HCT116 (cell line): ENCODE data around the gene CCDC158. TPM values are rescaled to one million over a fixed set of nuclear protein-coding genes. Genes with fewer than 3 reads are reported as not detected.

ENCODE experiments used
- ATAC-seq: fragments of 200-7000 bp; cut with Tn5 transposase; 2 replicates; pipeline ENCODE4 v1.9.1; 2020; ENCODE audit warnings: mild to moderate bottlenecking, moderate library complexity
- BruUV-seq: library from RNA; stranded (reverse); fragments of 400-500 nt; replicated peaks from 2 replicates; lab custom pipeline; 2021; lab: Mats Ljungman, UMichigan
- CTCF ChIA-PET: fragments of 300-600 bp; sonication (Branson Sonifier 250); formaldehyde crosslinking; loops from one replicate; lab custom pipeline; 2021; ENCODE audit warnings: antibody characterized with exemption; lab: Charles Lee
- POLR2A ChIA-PET: fragments of 300-600, 350-600 bp; sonication (Branson Sonifier 250); formaldehyde crosslinking; loops from one replicate; lab custom pipeline; 2021; ENCODE audit warnings: antibody characterized with exemption; lab: Charles Lee
- RAD21 ChIA-PET, 2 experiments: fragments of 300-600 bp; sonication (Branson Sonifier 250); formaldehyde crosslinking; loops; one replicate each; lab custom pipeline; 2023; ENCODE audit warnings: low total read pairs in 2 of 2; ENCODE audit not compliant: uncharacterized antibody in 2 of 2, unreplicated experiment in 2 of 2, low non-redundant PET in 1 of 2; lab: Charles Lee
- DNase-seq: peaks from one replicate; pipeline ENCODE4 v3.0.0-alpha.2; 2010; ENCODE audit warnings: low read depth, low spot score
- H2AFZ ChIP-seq: fragments of 200-600 bp; shearing (Covaris generic), sonication (generic); 2 replicates; pipeline ENCODE4 v1.6.1; 2017; ENCODE audit warnings: low read depth, mixed run types, mixed read lengths, antibody characterized with exemption, low read length; ENCODE audit not compliant: poor library complexity, severe bottlenecking
- H3K27ac ChIP-seq: 2 replicates; pipeline ENCODE4 v1.5.1; 2012; ENCODE audit warnings: low read depth, low read length
- H3K27me3 ChIP-seq: fragments of 200-600 bp; sonication (generic); 2 replicates; pipeline ENCODE4 v1.6.1; 2016; ENCODE audit warnings: mixed run types, low read length, mixed read lengths; ENCODE audit not compliant: insufficient read depth
- H3K36me3 ChIP-seq, 2 experiments: fragments of 200-500 bp in 1 of 2; fragments of 200-600 bp in 1 of 2; sonication (Bioruptor generic) in 1 of 2; sonication (generic) in 1 of 2; 2 replicates each; pipeline versions ENCODE4 v1.5.1 to v1.6.1; 2014 to 2016; ENCODE audit warnings: low read length in 2 of 2, inconsistent platforms in 1 of 2, mixed read lengths in 1 of 2, mixed run types in 1 of 2; ENCODE audit not compliant: insufficient read depth in 2 of 2, control insufficient read depth in 1 of 2
- H3K4me1 ChIP-seq, 2 experiments: fragments of 200-600 bp in 1 of 2; sonication (generic) in 1 of 2; 2 replicates each; pipeline versions ENCODE4 v1.5.1 to v1.6.1; 2012 to 2017; ENCODE audit warnings: low read length in 2 of 2, inconsistent platforms in 1 of 2, mild to moderate bottlenecking in 1 of 2, mixed read lengths in 1 of 2, mixed run types in 1 of 2, moderate library complexity in 1 of 2; ENCODE audit not compliant: insufficient read depth in 2 of 2, control insufficient read depth in 1 of 2
- H3K4me2 ChIP-seq: fragments of 200-600 bp; sonication (generic); 2 replicates; pipeline ENCODE4 v1.6.1; 2017; ENCODE audit warnings: mixed run types, low read length, mixed read lengths
- H3K4me3 ChIP-seq, 2 experiments: fragments of 200-600 bp in 1 of 2; sonication (generic) in 1 of 2; replicated peaks in 1 of 2; 2 replicates each; pipeline ENCODE4 v1.5.1; 2011 to 2016; ENCODE audit warnings: low read length in 2 of 2, control low read depth in 1 of 2, low read depth in 1 of 2, mild to moderate bottlenecking in 1 of 2, mixed read lengths in 1 of 2, mixed run types in 1 of 2
- H3K79me2 ChIP-seq: fragments of 200-600 bp; sonication (generic); 2 replicates; pipeline ENCODE4 v1.6.1; 2017; ENCODE audit warnings: mild to moderate bottlenecking, mixed run types, low read length, moderate library complexity, mixed read lengths; ENCODE audit not compliant: insufficient read depth
- H3K9ac ChIP-seq: fragments of 200-600 bp; sonication (generic); 2 replicates; pipeline ENCODE4 v1.6.1; 2016; ENCODE audit warnings: low read length, mixed read lengths
- H3K9me2 ChIP-seq: fragments of 200-600 bp; sonication (generic), shearing (Covaris generic); 2 replicates; pipeline ENCODE4 v1.6.1; 2017; ENCODE audit warnings: mixed run types, mild to moderate bottlenecking, moderate library complexity; ENCODE audit not compliant: insufficient read depth
- H3K9me3 ChIP-seq, 2 experiments: fragments of 200-500 bp in 1 of 2; fragments of 200-600 bp in 1 of 2; sonication (Bioruptor generic) in 1 of 2; sonication (generic) in 1 of 2; 2 replicates each; pipeline ENCODE4 v1.6.1; 2014 to 2017; ENCODE audit warnings: low read length in 2 of 2, mixed read lengths in 2 of 2, inconsistent platforms in 1 of 2, low read depth in 1 of 2, mild to moderate bottlenecking in 1 of 2, mixed run types in 1 of 2, moderate library complexity in 1 of 2; ENCODE audit not compliant: control insufficient read depth in 1 of 2, insufficient read depth in 1 of 2
- H4K20me1 ChIP-seq: fragments of 200-600 bp; sonication (generic), shearing (Covaris generic); 2 replicates; pipeline ENCODE4 v1.6.1; 2017; ENCODE audit warnings: mixed run types, mild to moderate bottlenecking, moderate library complexity; ENCODE audit not compliant: insufficient read depth
- CTCF ChIP-seq, 3 experiments: fragments of 200-600 bp in 1 of 3; sonication (generic) in 1 of 3; IDR thresholded peaks in 2 of 3; conservative IDR thresholded peaks in 1 of 3; 2 replicates each; pipeline ENCODE4 v1.5.1; 2012 to 2017; ENCODE audit warnings: low read depth in 2 of 3, low read length in 2 of 3, antibody characterized with exemption in 1 of 3, borderline replicate concordance in 1 of 3, control low read depth in 1 of 3, mild to moderate bottlenecking in 1 of 3, mixed read lengths in 1 of 3, mixed run types in 1 of 3, moderate library complexity in 1 of 3; ENCODE audit not compliant: insufficient read depth in 1 of 3
- EGR1 ChIP-seq: IDR thresholded peaks from 2 replicates; pipeline ENCODE4 v1.6.1; 2012; ENCODE audit warnings: low read depth
- ELF1 ChIP-seq: IDR thresholded peaks from 2 replicates; pipeline ENCODE4 v1.6.1; 2012; ENCODE audit warnings: low read depth, borderline replicate concordance
- POLR2A ChIP-seq: IDR thresholded peaks from 2 replicates; pipeline ENCODE4 v1.7.0; 2011; ENCODE audit warnings: borderline replicate concordance; ENCODE audit not compliant: insufficient read depth, insufficient read length; ENCODE audit errors: extremely low read depth
- POLR2AphosphoS5 ChIP-seq: IDR thresholded peaks from 2 replicates; pipeline ENCODE4 v1.6.1; 2011; ENCODE audit warnings: mild to moderate bottlenecking, low read depth, low read length, moderate library complexity
- RAD21 ChIP-seq: IDR thresholded peaks from 2 replicates; pipeline ENCODE4 v1.6.1; 2012; ENCODE audit warnings: low read depth, mild to moderate bottlenecking
- SIN3A ChIP-seq: IDR thresholded peaks from 2 replicates; pipeline ENCODE4 v1.6.1; 2012; ENCODE audit warnings: low read depth
- SP1 ChIP-seq: IDR thresholded peaks from 2 replicates; pipeline ENCODE4 v1.6.1; 2012; ENCODE audit warnings: low read depth
- SRF ChIP-seq: IDR thresholded peaks from 2 replicates; pipeline ENCODE4 v1.6.1; 2012; ENCODE audit warnings: low read depth
- YY1 ChIP-seq: IDR thresholded peaks from 2 replicates; pipeline ENCODE4 v1.6.1; 2011; ENCODE audit warnings: low read length, low read depth, moderate library complexity, mild to moderate bottlenecking; ENCODE audit not compliant: insufficient replicate concordance; ENCODE audit errors: extremely low read depth
- ZNF274 ChIP-seq: fragments of 200-500 bp; sonication (Bioruptor generic); IDR thresholded peaks from 2 replicates; pipeline ENCODE4 v1.6.1; 2014; ENCODE audit warnings: mild to moderate bottlenecking, low read depth, low read length, inconsistent platforms
- intact Hi-C: fragments of 100-400 bp; cut with micrococcal nuclease; formaldehyde crosslinking; loops from 2 replicates; pipeline ENCODE4 v1.10.0; 2022
- total RNA-seq: library from RNA; stranded (reverse); gene quantifications from one replicate; pipeline ENCODE4 v1.2.1, GENCODE V29; 2021; ENCODE audit not compliant: unreplicated experiment
- TF ChIP-seq, protein P1 (sequence below): IDR thresholded peaks from 2 replicates; pipeline ENCODE4 v1.6.1; 2012; ENCODE audit warnings: low read depth
- TF ChIP-seq, protein P2 (sequence below): IDR thresholded peaks from 2 replicates; pipeline ENCODE4 v1.6.1; 2011; ENCODE audit warnings: mild to moderate bottlenecking, low read length, moderate library complexity; ENCODE audit not compliant: insufficient replicate concordance; ENCODE audit errors: extremely low read depth

The CCDC158 gene
- total RNA-seq, 1 experiment from 2014 or later: not detected

DNA sequence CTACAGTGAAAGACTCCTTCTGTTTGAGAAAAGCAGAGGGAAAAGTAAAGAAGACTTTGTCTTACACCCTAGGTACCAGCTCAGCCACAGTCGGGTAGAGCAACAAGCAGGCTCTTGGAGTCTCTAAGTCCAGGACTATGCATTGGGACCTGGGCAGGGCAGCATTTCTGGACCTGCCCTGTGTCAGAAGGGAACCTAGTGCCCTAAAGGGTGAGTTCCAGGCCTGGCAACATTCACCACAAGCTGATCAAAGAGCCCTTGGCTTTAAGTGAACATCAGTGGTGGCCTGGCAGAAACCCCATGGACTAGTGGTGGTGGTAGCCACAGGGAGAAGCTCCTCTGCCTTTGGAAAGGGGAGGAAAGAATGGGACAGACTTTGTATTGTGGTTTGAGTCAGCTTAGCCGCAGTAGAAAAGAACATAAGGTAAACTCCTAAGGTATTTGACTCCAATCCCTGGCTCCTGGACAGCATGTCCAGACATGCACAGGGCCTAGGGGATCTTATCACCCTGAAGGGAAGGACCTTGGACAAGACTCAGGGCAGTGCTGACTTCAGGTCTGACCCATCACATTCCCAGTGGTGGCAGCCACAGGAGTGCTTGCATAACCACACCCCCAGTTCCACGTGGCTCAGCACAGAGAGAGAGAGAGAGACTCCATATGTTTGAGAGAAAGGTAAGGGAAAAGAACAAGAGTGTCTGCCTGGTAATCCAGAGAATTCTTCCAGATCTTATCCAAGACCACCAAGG is 32.6 kb downstream of the CCDC158 start:
- Histone ChIP-seq H3K27me3 (no peaks in the 10 kb centered on the region), H3K9ac (no peak overlapping the region), H3K9me2 (no peaks in the 10 kb centered on the region), H3K4me3 (no peak overlapping the region), H3K79me2 (no peaks in the 10 kb centered on the region), H3K4me1 (no peaks in the 10 kb centered on the region), H2AFZ (no peak overlapping the region), H3K27ac (no peak overlapping the region), H3K9me3 (no peaks in the 10 kb centered on the region), H3K36me3 (no peaks in the 10 kb centered on the region), H3K4me2 (no peak overlapping the region), H4K20me1 (no peaks in the 10 kb centered on the region)
- ChIA-PET CTCF (interaction anchor here (2.1 kb wide), 1 partner anchor 10 kb away, joined by 9 read pairs; no protein-coding TSS in a partner anchor), POLR2A (no interaction called here), RAD21 (no interaction called here)
- intact Hi-C loops: no loop called here
- DNase-seq (no peak), ATAC-seq (peak; percentile 25; the same call in 1 of the 2 replicates)
- TF ChIP-seq EGR1: no peak
- TF ChIP-seq, protein P1, sequence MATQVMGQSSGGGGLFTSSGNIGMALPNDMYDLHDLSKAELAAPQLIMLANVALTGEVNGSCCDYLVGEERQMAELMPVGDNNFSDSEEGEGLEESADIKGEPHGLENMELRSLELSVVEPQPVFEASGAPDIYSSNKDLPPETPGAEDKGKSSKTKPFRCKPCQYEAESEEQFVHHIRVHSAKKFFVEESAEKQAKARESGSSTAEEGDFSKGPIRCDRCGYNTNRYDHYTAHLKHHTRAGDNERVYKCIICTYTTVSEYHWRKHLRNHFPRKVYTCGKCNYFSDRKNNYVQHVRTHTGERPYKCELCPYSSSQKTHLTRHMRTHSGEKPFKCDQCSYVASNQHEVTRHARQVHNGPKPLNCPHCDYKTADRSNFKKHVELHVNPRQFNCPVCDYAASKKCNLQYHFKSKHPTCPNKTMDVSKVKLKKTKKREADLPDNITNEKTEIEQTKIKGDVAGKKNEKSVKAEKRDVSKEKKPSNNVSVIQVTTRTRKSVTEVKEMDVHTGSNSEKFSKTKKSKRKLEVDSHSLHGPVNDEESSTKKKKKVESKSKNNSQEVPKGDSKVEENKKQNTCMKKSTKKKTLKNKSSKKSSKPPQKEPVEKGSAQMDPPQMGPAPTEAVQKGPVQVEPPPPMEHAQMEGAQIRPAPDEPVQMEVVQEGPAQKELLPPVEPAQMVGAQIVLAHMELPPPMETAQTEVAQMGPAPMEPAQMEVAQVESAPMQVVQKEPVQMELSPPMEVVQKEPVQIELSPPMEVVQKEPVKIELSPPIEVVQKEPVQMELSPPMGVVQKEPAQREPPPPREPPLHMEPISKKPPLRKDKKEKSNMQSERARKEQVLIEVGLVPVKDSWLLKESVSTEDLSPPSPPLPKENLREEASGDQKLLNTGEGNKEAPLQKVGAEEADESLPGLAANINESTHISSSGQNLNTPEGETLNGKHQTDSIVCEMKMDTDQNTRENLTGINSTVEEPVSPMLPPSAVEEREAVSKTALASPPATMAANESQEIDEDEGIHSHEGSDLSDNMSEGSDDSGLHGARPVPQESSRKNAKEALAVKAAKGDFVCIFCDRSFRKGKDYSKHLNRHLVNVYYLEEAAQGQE: no peak
- no peak for TF ChIP-seq ZNF274
- TF ChIP-seq, protein P2, sequence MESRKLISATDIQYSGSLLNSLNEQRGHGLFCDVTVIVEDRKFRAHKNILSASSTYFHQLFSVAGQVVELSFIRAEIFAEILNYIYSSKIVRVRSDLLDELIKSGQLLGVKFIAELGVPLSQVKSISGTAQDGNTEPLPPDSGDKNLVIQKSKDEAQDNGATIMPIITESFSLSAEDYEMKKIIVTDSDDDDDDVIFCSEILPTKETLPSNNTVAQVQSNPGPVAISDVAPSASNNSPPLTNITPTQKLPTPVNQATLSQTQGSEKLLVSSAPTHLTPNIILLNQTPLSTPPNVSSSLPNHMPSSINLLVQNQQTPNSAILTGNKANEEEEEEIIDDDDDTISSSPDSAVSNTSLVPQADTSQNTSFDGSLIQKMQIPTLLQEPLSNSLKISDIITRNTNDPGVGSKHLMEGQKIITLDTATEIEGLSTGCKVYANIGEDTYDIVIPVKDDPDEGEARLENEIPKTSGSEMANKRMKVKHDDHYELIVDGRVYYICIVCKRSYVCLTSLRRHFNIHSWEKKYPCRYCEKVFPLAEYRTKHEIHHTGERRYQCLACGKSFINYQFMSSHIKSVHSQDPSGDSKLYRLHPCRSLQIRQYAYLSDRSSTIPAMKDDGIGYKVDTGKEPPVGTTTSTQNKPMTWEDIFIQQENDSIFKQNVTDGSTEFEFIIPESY: no peak
- no peak for TF ChIP-seq ELF1
- TF ChIP-seq POLR2A: no peak
- TF ChIP-seq CTCF (IDR thresholded peaks at IDR 0.05 in 2 of 3, conservative IDR thresholded peaks at IDR 0.05 in 1 of 3; ENCODE audit: borderline replicate concordance in 1 of 3, insufficient read depth in 1 of 3, low read depth in 2 of 3, low read length in 2 of 3): no peak
- TF ChIP-seq SRF: no peak
- TF ChIP-seq RAD21: no peak
- no peak for TF ChIP-seq POLR2AphosphoS5
- no peak for TF ChIP-seq SIN3A
- TF ChIP-seq SP1: no peak
- TF ChIP-seq YY1: no peak
- no TSS peak for BruUV-seq
